C4-2B (cell line): ENCODE measurements around the gene GPR61.

ENCODE experiments used
- H3K27ac ChIP-seq: fragments of 450-650 bp; 2 replicates; pipeline ENCODE4 v1.5.1; 2017
- ZFX ChIP-seq: fragments of 450-650 bp; IDR thresholded peaks from 2 replicates; pipeline ENCODE4 v1.6.1; 2017
- TF ChIP-seq, protein P1 (sequence below): fragments of 450-650 bp; conservative IDR thresholded peaks from 2 replicates; pipeline ENCODE4 v1.5.1; 2017; ENCODE audit warnings: mild to moderate bottlenecking

GPR61 gene

DNA sequence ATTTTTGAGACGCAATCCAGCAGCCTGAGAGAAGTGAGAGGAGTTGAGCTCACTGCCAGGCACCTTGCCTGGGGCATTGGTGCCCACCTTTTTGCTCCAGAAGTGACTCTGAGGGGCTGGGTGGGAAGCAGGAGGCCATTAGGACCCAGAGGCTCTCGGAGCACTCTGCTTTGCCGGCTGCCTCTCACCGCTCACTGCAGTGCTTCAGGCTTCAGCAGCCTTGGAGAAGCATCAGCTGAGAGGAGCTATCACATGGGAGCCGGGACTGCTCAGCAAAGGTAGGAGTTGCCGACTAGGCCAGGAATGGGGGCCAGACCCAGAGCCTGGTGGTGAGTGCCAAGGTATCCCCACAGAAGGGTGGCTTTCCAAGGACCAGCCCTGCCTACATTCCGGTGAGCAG, at the start of gene GPR61:
Gene GPR61 (plus strand): TSS at position 197 of the 400 bp plus-strand sequence. CDS start 3,151 bp downstream, outside the sequence.
- H3K27ac ChIP-seq, result no peak within 1 kb of the TSS
- TF ChIP-seq, protein P1, sequence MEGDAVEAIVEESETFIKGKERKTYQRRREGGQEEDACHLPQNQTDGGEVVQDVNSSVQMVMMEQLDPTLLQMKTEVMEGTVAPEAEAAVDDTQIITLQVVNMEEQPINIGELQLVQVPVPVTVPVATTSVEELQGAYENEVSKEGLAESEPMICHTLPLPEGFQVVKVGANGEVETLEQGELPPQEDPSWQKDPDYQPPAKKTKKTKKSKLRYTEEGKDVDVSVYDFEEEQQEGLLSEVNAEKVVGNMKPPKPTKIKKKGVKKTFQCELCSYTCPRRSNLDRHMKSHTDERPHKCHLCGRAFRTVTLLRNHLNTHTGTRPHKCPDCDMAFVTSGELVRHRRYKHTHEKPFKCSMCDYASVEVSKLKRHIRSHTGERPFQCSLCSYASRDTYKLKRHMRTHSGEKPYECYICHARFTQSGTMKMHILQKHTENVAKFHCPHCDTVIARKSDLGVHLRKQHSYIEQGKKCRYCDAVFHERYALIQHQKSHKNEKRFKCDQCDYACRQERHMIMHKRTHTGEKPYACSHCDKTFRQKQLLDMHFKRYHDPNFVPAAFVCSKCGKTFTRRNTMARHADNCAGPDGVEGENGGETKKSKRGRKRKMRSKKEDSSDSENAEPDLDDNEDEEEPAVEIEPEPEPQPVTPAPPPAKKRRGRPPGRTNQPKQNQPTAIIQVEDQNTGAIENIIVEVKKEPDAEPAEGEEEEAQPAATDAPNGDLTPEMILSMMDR, result no peak
- TF ChIP-seq ZFX, result no peak

DNA sequence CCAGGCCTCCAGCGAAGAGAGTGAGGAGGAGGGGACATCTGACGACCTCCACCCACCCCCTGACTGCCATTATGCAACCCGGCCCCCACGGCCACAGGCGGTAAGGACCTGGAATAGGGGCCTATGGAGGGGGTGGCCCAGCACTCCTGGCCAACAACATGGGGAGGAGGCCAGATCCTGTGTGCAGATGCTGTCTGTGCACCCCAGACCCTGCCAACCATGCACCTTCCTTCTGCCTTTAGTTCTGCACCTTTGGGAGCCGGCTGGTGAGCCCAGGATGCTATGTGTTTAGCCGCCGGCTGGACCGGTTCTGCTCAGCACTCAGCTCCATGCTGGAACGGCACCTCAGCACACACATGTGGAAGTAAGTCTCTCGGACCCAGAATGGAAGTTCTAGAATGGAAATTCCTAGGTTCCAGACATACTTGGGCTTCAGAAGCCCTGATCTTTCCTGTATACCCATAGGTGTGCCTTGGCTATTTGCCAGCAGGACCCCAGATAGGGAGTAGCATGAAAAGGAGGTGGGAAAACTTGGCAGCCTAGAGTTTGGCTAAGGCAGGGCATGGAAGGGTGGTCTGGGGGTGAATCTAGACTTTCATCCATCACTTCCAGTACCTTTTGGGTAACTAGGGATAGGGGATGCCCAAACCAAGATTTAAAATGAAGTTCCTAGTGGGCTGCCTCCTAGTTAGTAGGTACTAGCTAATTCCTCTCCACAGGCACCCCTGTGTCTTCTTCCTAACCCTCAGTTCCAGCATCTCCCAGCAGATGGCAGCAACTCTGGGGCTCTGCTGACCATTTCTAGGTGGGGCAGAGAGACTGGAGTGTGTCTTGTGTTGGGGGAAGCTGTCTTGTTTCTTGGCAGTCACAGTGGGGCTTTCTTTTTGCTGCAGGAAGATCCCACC, 49.4 kb upstream of the GPR61 start:
- H3K27ac ChIP-seq, result no peak overlapping the region
- no peak for TF ChIP-seq ZFX
- TF ChIP-seq, protein P1, result peak; percentile 83

DNA sequence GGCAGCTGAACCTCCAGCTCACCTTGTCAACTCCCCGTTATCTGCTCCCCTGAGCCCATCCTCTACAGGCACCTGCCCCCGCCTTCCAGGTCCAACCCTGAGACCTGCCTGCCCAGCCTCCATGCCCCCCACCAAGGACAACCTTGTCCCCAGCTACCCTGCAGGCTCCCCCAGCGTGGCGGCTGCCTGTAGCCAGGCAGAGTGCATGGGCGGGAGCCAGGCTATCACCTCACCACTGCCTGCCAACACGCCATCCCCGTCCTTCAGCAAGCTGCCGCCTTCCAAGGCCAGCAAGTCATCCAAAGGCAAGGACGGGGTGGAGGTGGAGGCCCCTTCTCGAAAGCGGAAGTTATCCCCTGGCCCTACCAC, 48.8 kb upstream of the GPR61 start:
- no peak overlapping the region for H3K27ac ChIP-seq
- TF ChIP-seq ZFX, result no peak
- TF ChIP-seq, protein P1, result peak; percentile 53

DNA sequence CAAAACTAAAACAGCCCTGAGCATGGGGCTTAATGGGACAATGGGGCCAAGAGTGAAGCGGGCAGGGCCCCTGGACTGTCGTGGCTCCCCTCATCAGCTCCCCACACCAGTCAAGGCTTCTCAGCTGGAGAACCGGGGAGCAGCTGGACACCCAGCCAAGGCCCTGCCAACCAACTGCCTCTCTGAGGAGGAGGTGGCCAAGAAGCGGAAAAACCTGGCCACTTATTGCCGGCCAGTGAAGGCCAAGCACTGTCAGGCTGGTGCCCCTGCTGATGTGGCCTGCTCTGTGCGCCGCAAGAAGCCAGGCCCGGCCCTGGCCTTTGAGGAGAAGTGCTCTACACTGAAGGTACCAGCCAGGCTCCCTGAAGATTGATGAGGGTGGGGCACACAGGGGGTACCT, 48.3 kb upstream of the GPR61 start:
- TF ChIP-seq, protein P1, result no peak
- no peak for TF ChIP-seq ZFX
- H3K27ac ChIP-seq, result no peak overlapping the region

DNA sequence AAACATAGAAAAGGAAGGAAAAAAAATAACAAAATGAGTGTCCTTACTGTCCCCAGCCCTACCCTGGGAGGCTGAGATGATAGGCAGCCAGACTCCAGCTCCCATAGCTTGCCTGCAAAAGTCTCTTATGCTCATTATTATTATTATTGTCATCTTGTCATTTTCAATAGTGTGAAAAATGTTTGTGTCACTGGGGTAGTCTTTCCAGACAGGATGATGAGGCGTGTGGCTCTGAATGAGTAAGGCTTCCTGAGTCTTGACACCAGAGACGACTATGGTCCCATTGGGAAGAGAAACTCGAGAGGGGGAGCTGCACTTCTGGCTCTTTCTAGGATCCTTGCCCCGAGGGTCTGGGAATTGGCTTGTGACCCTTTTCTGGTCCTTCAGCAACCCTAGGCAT, 46.9 kb upstream of the GPR61 start:
- H3K27ac ChIP-seq, result no peak overlapping the region
- TF ChIP-seq, protein P1, result no peak
- TF ChIP-seq ZFX, result no peak

DNA sequence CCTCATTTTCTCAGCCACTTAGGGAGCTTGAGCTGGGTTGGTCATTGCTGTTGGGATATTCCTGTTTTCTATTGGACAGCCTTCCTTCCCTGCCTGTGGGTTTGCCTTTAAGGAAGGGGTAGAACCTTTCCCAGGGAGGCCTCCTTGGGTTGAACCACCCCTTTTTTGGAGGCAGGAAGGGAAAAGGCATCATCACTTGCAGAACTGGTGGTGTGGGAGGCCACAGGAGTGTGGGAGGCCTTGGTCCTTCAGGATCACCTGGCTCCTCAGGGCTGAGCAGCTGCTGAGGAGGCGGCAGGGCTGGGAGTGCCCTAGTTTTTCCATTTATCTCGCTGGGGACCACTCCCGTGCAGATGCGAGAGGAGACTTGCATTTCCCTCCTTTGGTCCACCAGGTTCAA, 46.4 kb upstream of the GPR61 start:
- peak overlapping the region; percentile 66 for H3K27ac ChIP-seq
- no peak for TF ChIP-seq ZFX
- TF ChIP-seq, protein P1, result no peak

GRCh38 chr1:109493805-109494539, 45.7 kb upstream of the GPR61 start, which contains the start of gene CYB561D1:
Gene CYB561D1 (plus strand): TSS chr1:109494094. CDS start chr1:109494140, 46 bp downstream.
- peak within 1 kb of the TSS; percentile 66 for H3K27ac ChIP-seq
- TF ChIP-seq, protein P1, result peak; percentile 100
- no peak for TF ChIP-seq ZFX
